H9 (cell line): Measurements from ENCODE around the gene GNPNAT1. TPM values are rescaled to one million over a fixed set of nuclear protein-coding genes. Genes with fewer than 3 reads are reported as not detected.

ENCODE experiments used
- DNase-seq: peaks from one replicate; pipeline ENCODE4 v3.0.0-alpha.2; 2017
- H2AFZ ChIP-seq: one replicate; pipeline ENCODE4 v1.6.1; 2013; ENCODE audit warnings: mild to moderate bottlenecking, low read length, control low read depth, moderate library complexity
- H2AK5ac ChIP-seq: 2 replicates; pipeline ENCODE4 v1.6.1; 2013; ENCODE audit warnings: low read length, control low read depth, mixed read lengths; ENCODE audit not compliant: insufficient read length
- H2BK120ac ChIP-seq: one replicate; pipeline ENCODE4 v1.6.1; 2013; ENCODE audit warnings: low read depth, mild to moderate bottlenecking, low read length, control low read depth, inconsistent platforms; ENCODE audit not compliant: poor library complexity, severe bottlenecking
- H2BK12ac ChIP-seq: 2 replicates; pipeline ENCODE4 v1.6.1; 2013; ENCODE audit warnings: low read length, control low read depth, mixed read lengths, low read depth; ENCODE audit not compliant: insufficient read length
- H2BK15ac ChIP-seq: 2 replicates; pipeline ENCODE4 v1.6.1; 2013; ENCODE audit warnings: low read depth, low read length, control low read depth
- H2BK20ac ChIP-seq: one replicate; pipeline ENCODE4 v1.6.1; 2013; ENCODE audit warnings: low read depth, mild to moderate bottlenecking, low read length, control low read depth, inconsistent platforms; ENCODE audit not compliant: poor library complexity, severe bottlenecking
- H2BK5ac ChIP-seq: 2 replicates; pipeline ENCODE4 v1.6.1; 2013; ENCODE audit warnings: low read length, control low read depth, mixed read lengths; ENCODE audit not compliant: insufficient read length
- H3K14ac ChIP-seq: 2 replicates; pipeline ENCODE4 v1.6.1; 2013; ENCODE audit warnings: low read length, control low read depth; ENCODE audit not compliant: insufficient read depth
- H3K18ac ChIP-seq: 2 replicates; pipeline ENCODE4 v1.6.1; 2013; ENCODE audit warnings: low read depth, mild to moderate bottlenecking, mixed read lengths, low read length, control low read depth; ENCODE audit not compliant: insufficient read length
- H3K23ac ChIP-seq: 2 replicates; pipeline ENCODE4 v1.6.1; 2013; ENCODE audit warnings: low read length, control low read depth, mixed read lengths, low read depth; ENCODE audit not compliant: insufficient read length
- H3K23me2 ChIP-seq: 2 replicates; pipeline ENCODE4 v1.6.1; 2013; ENCODE audit warnings: low read depth, mild to moderate bottlenecking, mixed read lengths, low read length, control low read depth; ENCODE audit not compliant: insufficient read length, poor library complexity, severe bottlenecking
- H3K27ac ChIP-seq: 2 replicates; pipeline ENCODE4 v1.5.1; 2013; ENCODE audit warnings: low read length, control low read depth, mixed read lengths, low read depth; ENCODE audit not compliant: insufficient read length
- H3K27me3 ChIP-seq: 2 replicates; pipeline ENCODE4 v1.6.1; 2013; ENCODE audit warnings: low read length, control low read depth, inconsistent platforms; ENCODE audit not compliant: insufficient read depth
- H3K4ac ChIP-seq: 2 replicates; pipeline ENCODE4 v1.6.1; 2013; ENCODE audit warnings: low read depth, mild to moderate bottlenecking, control low read depth, inconsistent platforms, low read length, moderate library complexity
- H3K4me1 ChIP-seq: 2 replicates; pipeline ENCODE4 v1.6.1; 2013; ENCODE audit warnings: low read length, control low read depth, inconsistent platforms; ENCODE audit not compliant: insufficient read depth
- H3K4me2 ChIP-seq: 2 replicates; pipeline ENCODE4 v1.6.1; 2013; ENCODE audit warnings: low read length, control low read depth, mixed read lengths; ENCODE audit not compliant: insufficient read length, insufficient read depth
- H3K56ac ChIP-seq: 2 replicates; pipeline ENCODE4 v1.6.1; 2013; ENCODE audit warnings: low read depth, mild to moderate bottlenecking, mixed read lengths, low read length, control low read depth; ENCODE audit not compliant: insufficient read length
- H3K79me1 ChIP-seq: 2 replicates; pipeline ENCODE4 v1.6.1; 2013; ENCODE audit warnings: low read depth, mild to moderate bottlenecking, moderate library complexity, low read length, control low read depth, inconsistent platforms; ENCODE audit not compliant: insufficient read depth, poor library complexity, severe bottlenecking
- H3K79me2 ChIP-seq: 2 replicates; pipeline ENCODE4 v1.6.1; 2013; ENCODE audit warnings: low read length, control low read depth, inconsistent platforms; ENCODE audit not compliant: insufficient read depth
- H3K9ac ChIP-seq: 2 replicates; pipeline ENCODE4 v1.6.1; 2013; ENCODE audit warnings: low read length, control low read depth, mixed read lengths; ENCODE audit not compliant: insufficient read length; ENCODE audit errors: extremely low read depth
- H3K9me3 ChIP-seq: one replicate; pipeline ENCODE4 v1.6.1; 2013; ENCODE audit warnings: low read depth, low read length, inconsistent platforms; ENCODE audit not compliant: control insufficient read depth
- H3T11ph ChIP-seq: one replicate; pipeline ENCODE4 v1.6.1; 2013; ENCODE audit warnings: mild to moderate bottlenecking, low read length, control low read depth, inconsistent platforms
- H4K20me1 ChIP-seq: one replicate; pipeline ENCODE4 v1.6.1; 2013; ENCODE audit not compliant: control insufficient read depth, insufficient read length, insufficient read depth
- H4K5ac ChIP-seq: 2 replicates; pipeline ENCODE4 v1.6.1; 2013; ENCODE audit warnings: low read depth, mild to moderate bottlenecking, mixed read lengths, low read length, control low read depth; ENCODE audit not compliant: insufficient read length
- H4K8ac ChIP-seq: replicated peaks from 2 replicates; pipeline ENCODE4 v1.6.1; 2013; ENCODE audit warnings: low read length, control low read depth, mixed read lengths, low read depth; ENCODE audit not compliant: insufficient read length
- H4K91ac ChIP-seq: 2 replicates; pipeline ENCODE4 v1.6.1; 2013; ENCODE audit warnings: low read depth, mild to moderate bottlenecking, moderate library complexity, mixed read lengths, low read length, control low read depth; ENCODE audit not compliant: insufficient read length
- H3K27ac Mint-ChIP-seq, 3 experiments: 2 replicates in 2 of 3; 3 replicates in 1 of 3; pipeline ENCODE4 v1.8.0; 2020 to 2021; ENCODE audit warnings: mixed read lengths in 3 of 3, mild to moderate bottlenecking in 1 of 3, moderate library complexity in 1 of 3
- H3K27me3 Mint-ChIP-seq: 2 replicates; pipeline ENCODE4 v1.8.0; 2021; ENCODE audit warnings: low read depth, mild to moderate bottlenecking, moderate library complexity, mixed read lengths
- H3K36me3 Mint-ChIP-seq, 3 experiments: 2 replicates in 2 of 3; 3 replicates in 1 of 3; pipeline ENCODE4 v1.8.0; 2020 to 2021; ENCODE audit warnings: low read depth in 3 of 3, mixed read lengths in 3 of 3; ENCODE audit not compliant: insufficient read depth in 1 of 3
- H3K4me1 Mint-ChIP-seq, 2 experiments: 2 replicates each; pipeline ENCODE4 v1.8.0; 2020; ENCODE audit warnings: mixed read lengths in 2 of 2
- H3K4me3 Mint-ChIP-seq, 2 experiments: 2 replicates in 1 of 2; 3 replicates in 1 of 2; pipeline ENCODE4 v1.8.0; 2020 to 2021; ENCODE audit warnings: mild to moderate bottlenecking in 2 of 2, mixed read lengths in 2 of 2, moderate library complexity in 1 of 2
- H3K9me3 Mint-ChIP-seq, 2 experiments: 2 replicates in 1 of 2; 3 replicates in 1 of 2; pipeline ENCODE4 v1.8.0; 2020; ENCODE audit warnings: mild to moderate bottlenecking in 2 of 2, mixed read lengths in 2 of 2, moderate library complexity in 1 of 2
- CTCF ChIP-seq: fragments of 200-600 bp; sonication (generic); conservative IDR thresholded peaks from 3 replicates; pipeline ENCODE4 v1.8.0; 2021; ENCODE audit warnings: antibody characterized with exemption, mild to moderate bottlenecking
- WGBS: extraction: QIAGEN DNeasy Blood & Tissue Kit; methylation state at CpG from one replicate; pipeline ENCODE4 v1.1.7; 2013; ENCODE audit warnings: missing lambda C conversion rate, low lambda C conversion rate, mixed read lengths; ENCODE audit not compliant: insufficient read length; ENCODE audit errors: extremely low coverage; 5-methylcytosine and 5-hydroxymethylcytosine counted together
- total RNA-seq: library from RNA; stranded (reverse); gene quantifications from 2 replicates; pipeline ENCODE4 v1.2.1, GENCODE V29; 2021

The GNPNAT1 gene
- total RNA-seq, 1 experiment from 2014 or later, result 49.0 TPM

- Histone ChIP-seq H3K4ac (no peak within 1 kb of the TSS), H2BK120ac (no peak within 1 kb of the TSS), H4K91ac (no peak within 1 kb of the TSS), H2AFZ (peak within 1 kb of the TSS; percentile 27), H3K23me2 (peaks cover 5% of the 10 kb centered on the region), H2BK12ac (no peak within 1 kb of the TSS), H3K4me2 (peak within 1 kb of the TSS; percentile 78), H3K9me3 (no peaks in the 10 kb centered on the region), H3K79me2 (no peaks in the 10 kb centered on the region; the same call in 1 of the 2 replicates), H3T11ph (no peak within 1 kb of the TSS), H3K27ac (no peak within 1 kb of the TSS), H2BK5ac (no peak within 1 kb of the TSS), H3K56ac (no peak within 1 kb of the TSS), H3K4me1 (peaks cover 8% of the 10 kb centered on the region; the same call in 1 of the 2 replicates), H3K18ac (peak within 1 kb of the TSS; percentile 66), H2BK20ac (no peak within 1 kb of the TSS), H4K20me1 (no peaks in the 10 kb centered on the region), H3K9ac (peak within 1 kb of the TSS; percentile 85), H3K23ac (no peak within 1 kb of the TSS), H3K79me1 (no peaks in the 10 kb centered on the region), H2AK5ac (no peak within 1 kb of the TSS), H4K8ac (no peak within 1 kb of the TSS), H4K5ac (no peak within 1 kb of the TSS), H3K27me3 (no peaks in the 10 kb centered on the region), H2BK15ac (no peak within 1 kb of the TSS), H3K14ac (peak within 1 kb of the TSS; percentile 81)
- Mint-ChIP-seq H3K9me3 (no peaks in the 10 kb centered on the region), H3K27me3 (no peaks in the 10 kb centered on the region), H3K36me3 (peaks cover 19 to 53% (median 35%) of the 10 kb centered on the region in 3 experiments), H3K4me1 (peaks cover 20 to 42% of the 10 kb centered on the region in 2 experiments), H3K27ac (peak within 1 kb of the TSS; percentile 98 to 99 (median 99)), H3K4me3 (peak within 1 kb of the TSS; percentile 96 to 98)
- peak; percentile 100 for DNase-seq
- WGBS, result no CpG with 5 or more reads among the region's 72 CpGs
- TF ChIP-seq CTCF, result no peak
These were observed 61.3 kb downstream of the GNPNAT1 start, which contains the start of gene STYX for GRCh38 chr14:52729925-52730708. Gene STYX (plus strand): TSS chr14:52730166. CDS start chr14:52730475, 309 bp downstream.
